Neural progenitor cell (in vitro differentiated cells): ENCODE data around the gene RNF103.

Experiments
- EZH2 ChIP-seq: fragments of 200-600 bp; sonication (generic); IDR thresholded peaks from 2 replicates; pipeline ENCODE4 v1.6.1; 2017; ENCODE audit warnings: antibody characterized with exemption, mild to moderate bottlenecking, moderate library complexity
- EZH2phosphoT487 ChIP-seq: fragments of 200-600 bp; sonication (generic); IDR thresholded peaks from 2 replicates; pipeline ENCODE4 v1.6.1; 2017; ENCODE audit warnings: antibody characterized with exemption
- TF ChIP-seq, protein P1 (sequence below): fragments of 200-600 bp; sonication (generic); IDR thresholded peaks from 2 replicates; pipeline ENCODE4 v1.5.1; 2017; ENCODE audit warnings: antibody characterized with exemption, mild to moderate bottlenecking

DNA sequence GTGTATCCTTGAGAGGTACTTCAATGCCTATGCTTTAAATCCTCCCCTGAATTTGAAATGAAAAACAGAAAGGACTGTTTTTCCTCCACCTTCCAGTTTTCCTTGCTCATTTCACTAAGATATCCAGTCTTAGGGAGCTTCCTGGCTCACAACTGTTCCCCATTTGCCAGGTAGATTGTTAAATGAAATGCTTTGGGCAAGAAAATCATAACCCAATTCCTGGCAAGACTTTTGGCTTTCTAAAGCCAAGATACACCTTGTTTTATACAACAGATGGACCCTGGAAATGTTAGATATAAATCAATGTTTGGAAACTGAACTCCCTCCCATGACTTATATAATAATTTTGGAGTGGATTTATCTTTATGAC lies 56.9 kb downstream of the RNF103 start:
- TF ChIP-seq, protein P1, sequence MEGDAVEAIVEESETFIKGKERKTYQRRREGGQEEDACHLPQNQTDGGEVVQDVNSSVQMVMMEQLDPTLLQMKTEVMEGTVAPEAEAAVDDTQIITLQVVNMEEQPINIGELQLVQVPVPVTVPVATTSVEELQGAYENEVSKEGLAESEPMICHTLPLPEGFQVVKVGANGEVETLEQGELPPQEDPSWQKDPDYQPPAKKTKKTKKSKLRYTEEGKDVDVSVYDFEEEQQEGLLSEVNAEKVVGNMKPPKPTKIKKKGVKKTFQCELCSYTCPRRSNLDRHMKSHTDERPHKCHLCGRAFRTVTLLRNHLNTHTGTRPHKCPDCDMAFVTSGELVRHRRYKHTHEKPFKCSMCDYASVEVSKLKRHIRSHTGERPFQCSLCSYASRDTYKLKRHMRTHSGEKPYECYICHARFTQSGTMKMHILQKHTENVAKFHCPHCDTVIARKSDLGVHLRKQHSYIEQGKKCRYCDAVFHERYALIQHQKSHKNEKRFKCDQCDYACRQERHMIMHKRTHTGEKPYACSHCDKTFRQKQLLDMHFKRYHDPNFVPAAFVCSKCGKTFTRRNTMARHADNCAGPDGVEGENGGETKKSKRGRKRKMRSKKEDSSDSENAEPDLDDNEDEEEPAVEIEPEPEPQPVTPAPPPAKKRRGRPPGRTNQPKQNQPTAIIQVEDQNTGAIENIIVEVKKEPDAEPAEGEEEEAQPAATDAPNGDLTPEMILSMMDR = no peak
- TF ChIP-seq EZH2phosphoT487 (no peak), EZH2 (no peak)
